ENCODE results near the gene RRM2.

DNA sequence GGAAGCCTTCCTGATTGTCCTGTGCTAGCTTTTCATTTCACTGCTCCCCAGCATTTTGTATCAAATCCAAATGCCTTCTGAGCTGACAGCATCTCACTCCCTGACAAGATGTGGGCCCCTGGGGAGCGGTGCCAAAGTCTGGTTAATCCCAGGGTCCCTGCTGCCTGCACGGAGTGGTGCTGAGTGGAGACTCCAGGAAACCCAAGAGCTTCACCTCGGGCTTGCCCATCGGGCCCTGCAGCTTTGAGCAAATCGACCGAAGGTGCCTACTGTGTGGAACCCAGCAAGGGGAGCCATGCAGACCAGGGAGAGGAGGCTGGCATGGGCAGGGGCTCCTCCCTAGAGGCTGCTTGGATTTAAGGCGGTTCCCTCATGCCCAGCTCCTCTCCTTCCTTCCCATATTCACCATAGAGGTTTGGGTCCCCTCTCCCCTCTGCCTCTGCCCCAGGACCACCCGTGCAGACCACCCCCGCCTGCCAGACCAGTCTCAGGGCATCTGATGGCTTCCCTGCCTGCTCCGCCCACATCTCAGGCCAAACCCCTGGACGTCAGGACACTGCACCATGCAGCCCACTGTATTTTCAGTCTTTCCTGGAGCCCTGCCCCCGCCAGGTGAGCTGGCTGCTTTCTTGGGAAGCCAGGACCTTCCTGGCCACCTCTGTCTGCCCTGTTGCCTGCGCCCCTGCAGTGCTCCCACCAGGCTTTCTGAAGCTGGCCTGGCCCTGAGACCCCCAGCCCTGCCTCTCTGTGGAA lies 37.8 kb downstream of the RRM2 start:
- TF ChIP-seq POLR2A (IDR thresholded peaks at IDR 0.05; ENCODE audit: low read length) (no peak), CHD4 (IDR thresholded peaks at IDR 0.05; ENCODE audit: borderline replicate concordance) (no peak), RCOR1 (IDR thresholded peaks at IDR 0.05; ENCODE audit: low read depth, low read length) (no peak), PHF8 (IDR thresholded peaks at IDR 0.05; ENCODE audit: borderline replicate concordance, low read depth) (no peak), RNF2 (IDR thresholded peaks at IDR 0.05; ENCODE audit: borderline replicate concordance, low read depth) (no peak), BHLHE40 (IDR thresholded peaks at IDR 0.05; ENCODE audit: low read depth, low read length) (no peak), NR3C1 (IDR thresholded peaks at IDR 0.05) (no peak)
- TF ChIP-seq, protein P1, sequence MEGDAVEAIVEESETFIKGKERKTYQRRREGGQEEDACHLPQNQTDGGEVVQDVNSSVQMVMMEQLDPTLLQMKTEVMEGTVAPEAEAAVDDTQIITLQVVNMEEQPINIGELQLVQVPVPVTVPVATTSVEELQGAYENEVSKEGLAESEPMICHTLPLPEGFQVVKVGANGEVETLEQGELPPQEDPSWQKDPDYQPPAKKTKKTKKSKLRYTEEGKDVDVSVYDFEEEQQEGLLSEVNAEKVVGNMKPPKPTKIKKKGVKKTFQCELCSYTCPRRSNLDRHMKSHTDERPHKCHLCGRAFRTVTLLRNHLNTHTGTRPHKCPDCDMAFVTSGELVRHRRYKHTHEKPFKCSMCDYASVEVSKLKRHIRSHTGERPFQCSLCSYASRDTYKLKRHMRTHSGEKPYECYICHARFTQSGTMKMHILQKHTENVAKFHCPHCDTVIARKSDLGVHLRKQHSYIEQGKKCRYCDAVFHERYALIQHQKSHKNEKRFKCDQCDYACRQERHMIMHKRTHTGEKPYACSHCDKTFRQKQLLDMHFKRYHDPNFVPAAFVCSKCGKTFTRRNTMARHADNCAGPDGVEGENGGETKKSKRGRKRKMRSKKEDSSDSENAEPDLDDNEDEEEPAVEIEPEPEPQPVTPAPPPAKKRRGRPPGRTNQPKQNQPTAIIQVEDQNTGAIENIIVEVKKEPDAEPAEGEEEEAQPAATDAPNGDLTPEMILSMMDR (IDR thresholded peaks at IDR 0.05) = no peak
- TF ChIP-seq, protein P2, sequence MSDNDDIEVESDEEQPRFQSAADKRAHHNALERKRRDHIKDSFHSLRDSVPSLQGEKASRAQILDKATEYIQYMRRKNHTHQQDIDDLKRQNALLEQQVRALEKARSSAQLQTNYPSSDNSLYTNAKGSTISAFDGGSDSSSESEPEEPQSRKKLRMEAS (IDR thresholded peaks at IDR 0.05) = no peak
- TF ChIP-seq, protein P3, sequence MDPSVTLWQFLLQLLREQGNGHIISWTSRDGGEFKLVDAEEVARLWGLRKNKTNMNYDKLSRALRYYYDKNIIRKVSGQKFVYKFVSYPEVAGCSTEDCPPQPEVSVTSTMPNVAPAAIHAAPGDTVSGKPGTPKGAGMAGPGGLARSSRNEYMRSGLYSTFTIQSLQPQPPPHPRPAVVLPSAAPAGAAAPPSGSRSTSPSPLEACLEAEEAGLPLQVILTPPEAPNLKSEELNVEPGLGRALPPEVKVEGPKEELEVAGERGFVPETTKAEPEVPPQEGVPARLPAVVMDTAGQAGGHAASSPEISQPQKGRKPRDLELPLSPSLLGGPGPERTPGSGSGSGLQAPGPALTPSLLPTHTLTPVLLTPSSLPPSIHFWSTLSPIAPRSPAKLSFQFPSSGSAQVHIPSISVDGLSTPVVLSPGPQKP (IDR thresholded peaks at IDR 0.05; ENCODE audit: low read depth, low read length) = no peak
- TF ChIP-seq, protein P4, sequence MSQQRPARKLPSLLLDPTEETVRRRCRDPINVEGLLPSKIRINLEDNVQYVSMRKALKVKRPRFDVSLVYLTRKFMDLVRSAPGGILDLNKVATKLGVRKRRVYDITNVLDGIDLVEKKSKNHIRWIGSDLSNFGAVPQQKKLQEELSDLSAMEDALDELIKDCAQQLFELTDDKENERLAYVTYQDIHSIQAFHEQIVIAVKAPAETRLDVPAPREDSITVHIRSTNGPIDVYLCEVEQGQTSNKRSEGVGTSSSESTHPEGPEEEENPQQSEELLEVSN (IDR thresholded peaks at IDR 0.05; ENCODE audit: borderline replicate concordance, low read depth) = no peak

All from A549 (cell line).